GM23248 (cell line): ENCODE data around the gene PHLDB2. TPM values are rescaled to one million over a fixed set of nuclear protein-coding genes. Genes with fewer than 3 reads are reported as not detected.

Source experiments
- DNase-seq: peaks from one replicate; pipeline ENCODE4 v3.0.0-alpha.2; 2015
- H2AFZ ChIP-seq: fragments of 200-600 bp; sonication (generic); 2 replicates; pipeline ENCODE4 v1.6.1; 2016; ENCODE audit warnings: antibody characterized with exemption
- H3F3A ChIP-seq: fragments of 200-600 bp; sonication (generic); 2 replicates; pipeline ENCODE4 v1.6.1; 2016; ENCODE audit warnings: mild to moderate bottlenecking, antibody characterized with exemption, mixed run types; ENCODE audit not compliant: insufficient read depth
- H3K27ac ChIP-seq: fragments of 200-600 bp; sonication (generic); 2 replicates; pipeline ENCODE4 v1.5.1; 2016; ENCODE audit warnings: mild to moderate bottlenecking
- H3K27me3 ChIP-seq: fragments of 200-600 bp; sonication (generic); replicated peaks from 2 replicates; pipeline ENCODE4 v1.6.1; 2016; ENCODE audit warnings: mild to moderate bottlenecking; ENCODE audit not compliant: insufficient read depth
- H3K36me3 ChIP-seq: fragments of 200-600 bp; sonication (generic); 2 replicates; pipeline ENCODE4 v1.6.1; 2016; ENCODE audit warnings: low read depth, mild to moderate bottlenecking
- H3K4me1 ChIP-seq: fragments of 200-600 bp; sonication (generic); 2 replicates; pipeline ENCODE4 v1.6.1; 2016; ENCODE audit warnings: mild to moderate bottlenecking; ENCODE audit not compliant: insufficient read depth
- H3K4me2 ChIP-seq: fragments of 200-600 bp; sonication (generic); one replicate; pipeline ENCODE4 v1.6.1; 2016; ENCODE audit warnings: mild to moderate bottlenecking; ENCODE audit not compliant: unreplicated experiment
- H3K4me3 ChIP-seq: fragments of 200-600 bp; sonication (generic); 2 replicates; pipeline ENCODE4 v1.5.1; 2016; ENCODE audit warnings: mild to moderate bottlenecking
- H3K79me2 ChIP-seq: fragments of 200-600 bp; sonication (generic); 2 replicates; pipeline ENCODE4 v1.6.1; 2016; ENCODE audit warnings: mild to moderate bottlenecking; ENCODE audit not compliant: insufficient read depth
- H3K9ac ChIP-seq: fragments of 200-600 bp; sonication (generic); 2 replicates; pipeline ENCODE4 v1.6.1; 2016; ENCODE audit warnings: mild to moderate bottlenecking
- H3K9me2 ChIP-seq: fragments of 200-600 bp; sonication (generic); 2 replicates; pipeline ENCODE4 v1.6.1; 2016; ENCODE audit warnings: mixed run types, mild to moderate bottlenecking, moderate library complexity; ENCODE audit not compliant: insufficient read depth
- H3K9me3 ChIP-seq: fragments of 200-600 bp; sonication (generic); one replicate; pipeline ENCODE4 v1.6.1; 2017; ENCODE audit warnings: low read depth
- H4K20me1 ChIP-seq: fragments of 200-600 bp; sonication (generic); 2 replicates; pipeline ENCODE4 v1.6.0; 2016; ENCODE audit not compliant: insufficient read depth
- EZH2 ChIP-seq: fragments of 200-600 bp; sonication (generic); IDR thresholded peaks from 2 replicates; pipeline ENCODE4 v1.6.1; 2018; ENCODE audit warnings: antibody characterized with exemption, mild to moderate bottlenecking; ENCODE audit not compliant: insufficient read depth, poor library complexity, severe bottlenecking
- EZH2phosphoT487 ChIP-seq: fragments of 200-600 bp; sonication (generic); IDR thresholded peaks from 2 replicates; pipeline ENCODE4 v1.6.1; 2018; ENCODE audit warnings: antibody characterized with exemption, moderate library complexity, mild to moderate bottlenecking, low read depth; ENCODE audit not compliant: insufficient read depth
- WGBS, 2 experiments: methylation state at CpG; one replicate each; pipeline ENCODE4 v1.1.6; 2015 to 2017; ENCODE audit warnings: low lambda C conversion rate in 2 of 2, low coverage in 1 of 2; ENCODE audit errors: missing lambda C conversion rate in 2 of 2; 5-methylcytosine and 5-hydroxymethylcytosine counted together
- in situ Hi-C: fragments of 300-500 bp; cut with MboI; formaldehyde crosslinking; loops from 2 replicates; pipeline ENCODE4 v1.15.0; 2020
- polyA plus RNA-seq: library from polyadenylated mRNA; unstranded; fragments of >200 nt; fragmentation: Nextera tagmentation; extraction: Ambion mirVana; gene quantifications from 2 replicates; pipeline ENCODE4 v1.2.1, GENCODE V29; 2016
- total RNA-seq: library from RNA; depleted of rRNA; stranded (reverse); fragments of >200 nt; shearing (Covaris generic); gene quantifications from 2 replicates; pipeline ENCODE4 v1.2.3, GENCODE V29; 2014

PHLDB2 gene
- total and polyA plus RNA-seq, 2 experiments from 2014 or later: 55.6 to 60.6 TPM

- Histone ChIP-seq H3K27me3 (no peaks in the 10 kb centered on the region), H3K4me3 (no peak overlapping the region), H3K4me1 (peaks cover 20% of the 10 kb centered on the region), H4K20me1 (no peaks in the 10 kb centered on the region), H2AFZ (no peak overlapping the region), H3K79me2 (peaks cover 20% of the 10 kb centered on the region), H3K9ac (no peak overlapping the region), H3K4me2 (no peak overlapping the region), H3K27ac (no peak overlapping the region), H3K9me3 (no peaks in the 10 kb centered on the region), H3K36me3 (no peaks in the 10 kb centered on the region), H3K9me2 (no peaks in the 10 kb centered on the region), H3F3A (peaks cover 26% of the 10 kb centered on the region)
- 67 to 75% methylated on average over 6 of the region's 6 CpGs for WGBS, 2 experiments
- in situ Hi-C loops: no loop called here
- no peak for DNase-seq
- TF ChIP-seq EZH2 (no peak), EZH2phosphoT487 (no peak)
These were observed 1.6 kb upstream of the PHLDB2 start for GRCh38 chr3:111857474-111857873.

GRCh38 chr3:111858642-111859041 is 423 bp upstream of the PHLDB2 start:
- H3K27me3 ChIP-seq: no peaks in the 10 kb centered on the region
- peak overlapping the region; percentile 64 for H2AFZ ChIP-seq
- no peak for DNase-seq
- TF ChIP-seq EZH2phosphoT487 (no peak), EZH2 (no peak)
- H3K9ac ChIP-seq: peak overlapping the region; percentile 97
- 26 to 27% methylated on average over 10 of the region's 10 CpGs for WGBS, 2 experiments
- peak overlapping the region; percentile 81 for H3K4me3 ChIP-seq
- in situ Hi-C loops: no loop called here
- peaks cover 29% of the 10 kb centered on the region for H3F3A ChIP-seq
- H3K36me3 ChIP-seq: no peaks in the 10 kb centered on the region
- no peaks in the 10 kb centered on the region for H3K9me3 ChIP-seq
- peaks cover 28% of the 10 kb centered on the region for H3K4me1 ChIP-seq
- H3K79me2 ChIP-seq: peaks cover 32% of the 10 kb centered on the region
- H4K20me1 ChIP-seq: no peaks in the 10 kb centered on the region
- peak overlapping the region; percentile 87 for H3K4me2 ChIP-seq
- peak overlapping the region; percentile 95 for H3K27ac ChIP-seq
- no peaks in the 10 kb centered on the region for H3K9me2 ChIP-seq

GRCh38 chr3:111859974-111860859 is 1.2 kb downstream of the PHLDB2 start:
- Histone ChIP-seq H3K27ac (peak overlapping the region; percentile 95), H3K4me2 (peak overlapping the region; percentile 87), H3K4me3 (peak overlapping the region; percentile 81), H3K36me3 (no peaks in the 10 kb centered on the region), H4K20me1 (no peaks in the 10 kb centered on the region), H3K79me2 (peaks cover 45% of the 10 kb centered on the region), H3K9me2 (no peaks in the 10 kb centered on the region), H3K9me3 (no peaks in the 10 kb centered on the region), H3K27me3 (no peaks in the 10 kb centered on the region), H2AFZ (peak overlapping the region; percentile 64), H3K4me1 (peaks cover 42% of the 10 kb centered on the region), H3F3A (peaks cover 45% of the 10 kb centered on the region), H3K9ac (peak overlapping the region; percentile 97)
- DNase-seq: peak; percentile 93
- 0 to 1% methylated on average over 32 to 35 of the region's 35 CpGs for WGBS, 2 experiments
- TF ChIP-seq EZH2 (no peak), EZH2phosphoT487 (0 out of 2 replicates have a peak, but pooled peaks have one; percentile 35)
- in situ Hi-C loops: loop anchor here (5.0 kb wide), 1 partner anchor 143 kb away; no protein-coding TSS in a partner anchor

- H3K9me3 ChIP-seq: no peaks in the 10 kb centered on the region
- in situ Hi-C loops: loop anchor here (5.0 kb wide), 1 partner anchor 144 kb away; no protein-coding TSS in a partner anchor
- H3K27ac ChIP-seq: peak overlapping the region; percentile 95
- no peak for TF ChIP-seq EZH2phosphoT487
- TF ChIP-seq EZH2: no peak
- peaks cover 54% of the 10 kb centered on the region for H3F3A ChIP-seq
- peak; percentile 43 for DNase-seq
- H3K9me2 ChIP-seq: no peaks in the 10 kb centered on the region
- WGBS, 2 experiments: 10 to 16% methylated on average over 7 of the region's 7 CpGs
- H3K4me1 ChIP-seq: peaks cover 53% of the 10 kb centered on the region
- H3K27me3 ChIP-seq: no peaks in the 10 kb centered on the region
- peaks cover 56% of the 10 kb centered on the region for H3K79me2 ChIP-seq
- peak overlapping the region; percentile 87 for H3K4me2 ChIP-seq
- peak overlapping the region; percentile 17; the same call in 1 of the 2 replicates for H2AFZ ChIP-seq
- H3K9ac ChIP-seq: peak overlapping the region; percentile 97
- H4K20me1 ChIP-seq: no peaks in the 10 kb centered on the region
- H3K36me3 ChIP-seq: no peaks in the 10 kb centered on the region
- peak overlapping the region; percentile 81 for H3K4me3 ChIP-seq
These were observed 2.3 kb downstream of the PHLDB2 start for GRCh38 chr3:111861391-111861790.
